Activated CD4-positive, alpha-beta T cell treated with anti-CD3 and anti-CD28 coated beads for 48 hours (primary cell): ENCODE measurements around the gene CNOT1.

Source experiments
- DNase-seq: peaks from one replicate; pipeline ENCODE4 v3.0.0-alpha.2; 2020

The CNOT1 gene

GRCh38 chr16:58515125-58515870 is 114.3 kb downstream of the CNOT1 start, which contains the start of gene SETD6:
Gene SETD6 (plus strand): TSS chr16:58515517. CDS start chr16:58515538, 21 bp downstream.
- peak; percentile 83 for DNase-seq

DNA sequence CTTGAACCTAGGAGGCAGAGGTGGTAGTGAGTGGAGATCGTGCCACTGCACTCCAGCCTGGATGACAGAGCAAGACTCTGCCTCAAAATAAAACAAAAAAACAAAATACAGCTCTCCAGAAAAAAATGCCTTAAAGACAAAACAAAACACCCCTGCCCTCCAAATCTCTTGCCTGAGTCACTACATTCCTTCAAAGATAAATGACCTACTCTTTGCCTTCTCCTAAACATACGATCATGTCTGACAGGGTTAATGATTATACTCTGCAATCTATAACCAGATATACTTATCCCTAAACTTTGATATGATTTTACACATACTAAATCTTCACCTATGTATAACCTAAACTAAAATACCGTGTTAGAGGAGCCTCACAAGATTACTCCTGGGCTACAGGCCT is 115.8 kb downstream of the CNOT1 start:
- DNase-seq, result no peak

DNA sequence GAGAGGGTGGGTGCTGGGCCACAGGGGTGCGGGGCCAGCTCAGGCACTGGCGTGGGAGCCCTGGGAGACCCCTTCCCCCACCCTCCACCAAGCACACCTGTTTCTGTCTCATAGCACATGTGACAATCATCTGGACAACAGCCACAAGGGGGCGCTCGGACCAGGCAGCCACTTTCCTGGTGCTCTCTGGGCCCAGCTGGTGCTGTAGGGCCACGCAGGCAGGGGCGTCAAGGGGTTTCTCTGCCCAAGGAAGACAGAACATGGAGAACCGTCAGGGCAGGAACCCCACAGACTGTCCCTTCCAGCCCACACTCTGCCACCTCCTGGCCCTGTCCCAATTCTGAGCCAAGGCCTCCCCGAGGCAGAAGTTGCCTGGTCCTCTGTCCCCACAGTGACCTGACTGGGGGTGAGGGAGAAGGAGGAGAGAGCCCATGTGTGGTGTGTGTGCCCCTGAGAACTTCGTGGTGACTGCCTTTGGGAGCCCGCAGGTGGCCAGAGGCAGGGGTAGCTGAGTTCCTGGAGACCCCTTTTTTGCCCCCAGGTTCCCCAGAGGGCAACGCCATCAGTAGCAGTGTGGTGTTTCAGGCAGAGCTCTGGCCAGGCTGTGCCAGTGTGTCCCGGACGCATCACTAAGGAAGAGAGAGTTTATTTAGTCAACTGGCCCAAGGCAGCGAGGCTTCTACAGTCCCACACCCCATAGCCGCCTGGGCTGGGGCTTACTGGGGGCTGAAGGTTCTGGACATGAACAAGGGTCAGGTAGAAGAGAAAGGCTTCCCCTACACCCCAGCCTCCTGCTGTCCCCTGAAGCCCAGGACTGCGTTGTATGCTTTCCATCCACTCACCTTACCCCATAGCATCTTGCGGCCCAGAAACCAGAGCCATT is 117.5 kb downstream of the CNOT1 start:
- peak; percentile 91 for DNase-seq

DNA sequence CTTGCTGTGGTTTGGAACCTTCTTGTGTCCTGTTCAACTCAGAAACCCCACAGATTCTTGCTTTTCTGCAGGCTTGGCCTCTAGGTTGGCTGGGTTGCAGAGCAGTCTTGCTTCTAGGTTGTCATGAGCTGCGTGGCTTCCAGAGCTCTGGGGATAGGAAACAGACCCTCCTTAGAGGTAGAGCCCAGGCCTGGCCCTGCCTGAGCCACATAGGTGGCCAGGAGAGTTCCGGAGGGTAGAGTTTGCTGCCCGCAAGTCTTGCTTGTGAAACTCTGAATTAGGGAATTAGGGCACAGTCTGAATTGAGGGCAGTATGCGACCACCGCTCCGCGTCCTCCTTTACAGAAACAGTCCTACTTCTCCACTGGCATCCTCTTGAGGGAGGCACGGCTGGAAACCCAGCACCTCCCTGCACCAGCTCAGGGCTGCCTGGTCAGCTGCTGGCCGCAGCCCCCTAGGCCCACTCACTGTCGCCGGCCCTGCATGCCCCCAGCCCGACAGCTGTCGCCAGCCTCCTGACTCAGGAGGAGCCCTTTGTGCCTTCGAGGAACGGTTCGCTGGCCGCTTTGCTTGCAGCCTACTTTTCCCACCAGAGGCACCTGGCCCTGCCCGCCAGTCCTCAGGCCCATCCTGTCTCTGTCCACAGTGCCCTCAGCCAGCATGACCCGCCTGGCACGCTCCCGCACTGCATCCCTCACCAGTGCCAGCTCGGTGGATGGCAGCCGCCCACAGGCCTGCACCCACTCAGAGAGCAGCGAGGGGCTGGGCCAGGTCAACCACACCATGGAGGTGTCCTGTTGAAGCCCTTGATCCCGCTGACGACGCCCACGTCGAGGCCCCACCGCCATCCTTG is 118.6 kb downstream of the CNOT1 start:
- no peak for DNase-seq

- DNase-seq, result no peak
Measured at GRCh38 chr16:58510097-58510775, 119.4 kb downstream of the CNOT1 start.

GRCh38 chr16:58509256-58510096 is 120.2 kb downstream of the CNOT1 start:
- no peak for DNase-seq

DNA sequence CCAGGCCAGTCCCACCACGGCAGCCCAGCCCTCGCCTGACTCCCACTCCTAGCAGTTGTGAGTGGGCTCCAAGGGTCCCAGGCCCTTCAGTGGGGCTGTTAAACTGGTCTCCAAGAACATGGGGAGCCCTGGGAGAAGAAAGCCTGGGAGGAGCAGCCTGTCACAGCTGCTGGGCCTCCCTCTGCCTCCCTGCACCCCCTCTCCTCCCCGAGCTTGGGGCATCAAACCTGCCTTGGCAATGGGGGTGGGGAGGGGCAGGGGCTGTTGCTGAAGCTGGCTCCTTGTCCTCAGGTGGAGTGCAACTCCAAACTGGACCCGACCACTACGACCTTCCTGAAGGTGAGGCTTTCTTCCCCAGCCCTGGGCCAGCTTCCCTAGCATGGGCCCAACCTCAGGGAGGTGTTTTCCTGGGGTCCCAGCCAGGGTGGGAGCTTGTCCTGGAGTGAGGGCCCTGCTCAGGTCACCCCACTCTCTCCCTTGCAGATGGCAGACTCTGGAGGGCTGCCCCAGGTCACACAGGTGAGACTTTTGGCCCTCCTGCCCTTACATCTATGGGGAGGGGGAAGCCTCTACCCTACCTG is 120.9 kb downstream of the CNOT1 start:
- DNase-seq, result no peak

- no peak for DNase-seq
Measured at GRCh38 chr16:58507963-58508670, 121.5 kb downstream of the CNOT1 start.

DNA sequence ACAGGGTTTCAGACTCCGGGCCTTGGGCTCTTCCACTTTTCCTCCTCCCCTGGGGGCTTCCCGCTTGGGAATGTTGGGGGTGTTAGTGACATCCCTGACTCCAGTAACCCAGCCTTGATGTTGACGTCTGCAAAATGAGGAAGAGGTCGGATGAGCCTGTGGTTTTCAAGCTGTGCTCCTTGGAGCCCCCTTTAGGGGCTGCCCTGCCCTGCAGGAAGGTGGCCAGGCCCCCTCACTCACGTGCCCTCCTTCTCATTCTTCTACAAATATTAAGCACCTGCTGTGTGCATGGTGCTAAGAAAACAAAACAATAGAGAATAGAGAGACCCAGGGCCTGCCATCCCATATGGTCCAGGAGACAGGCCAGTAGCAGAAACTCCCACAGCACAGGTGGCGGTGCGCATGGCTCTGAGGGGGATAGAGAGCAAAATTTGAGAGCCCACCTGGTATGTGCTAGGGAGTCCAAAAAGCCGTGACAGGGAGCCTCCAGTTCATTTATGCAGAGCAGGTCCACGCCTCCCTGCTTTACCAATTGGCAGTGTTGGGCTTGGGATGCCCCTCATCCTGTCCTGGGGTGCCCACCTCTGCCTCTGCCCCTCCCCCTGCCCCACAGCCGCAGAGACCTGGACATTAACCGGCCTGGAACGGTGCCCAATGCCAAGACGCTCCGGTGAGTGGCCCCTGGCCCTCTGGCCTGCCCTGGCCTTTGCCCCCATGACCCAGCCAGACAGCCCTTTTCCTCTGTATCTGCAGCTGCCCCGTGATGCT is 122.2 kb downstream of the CNOT1 start:
- no peak for DNase-seq

DNA sequence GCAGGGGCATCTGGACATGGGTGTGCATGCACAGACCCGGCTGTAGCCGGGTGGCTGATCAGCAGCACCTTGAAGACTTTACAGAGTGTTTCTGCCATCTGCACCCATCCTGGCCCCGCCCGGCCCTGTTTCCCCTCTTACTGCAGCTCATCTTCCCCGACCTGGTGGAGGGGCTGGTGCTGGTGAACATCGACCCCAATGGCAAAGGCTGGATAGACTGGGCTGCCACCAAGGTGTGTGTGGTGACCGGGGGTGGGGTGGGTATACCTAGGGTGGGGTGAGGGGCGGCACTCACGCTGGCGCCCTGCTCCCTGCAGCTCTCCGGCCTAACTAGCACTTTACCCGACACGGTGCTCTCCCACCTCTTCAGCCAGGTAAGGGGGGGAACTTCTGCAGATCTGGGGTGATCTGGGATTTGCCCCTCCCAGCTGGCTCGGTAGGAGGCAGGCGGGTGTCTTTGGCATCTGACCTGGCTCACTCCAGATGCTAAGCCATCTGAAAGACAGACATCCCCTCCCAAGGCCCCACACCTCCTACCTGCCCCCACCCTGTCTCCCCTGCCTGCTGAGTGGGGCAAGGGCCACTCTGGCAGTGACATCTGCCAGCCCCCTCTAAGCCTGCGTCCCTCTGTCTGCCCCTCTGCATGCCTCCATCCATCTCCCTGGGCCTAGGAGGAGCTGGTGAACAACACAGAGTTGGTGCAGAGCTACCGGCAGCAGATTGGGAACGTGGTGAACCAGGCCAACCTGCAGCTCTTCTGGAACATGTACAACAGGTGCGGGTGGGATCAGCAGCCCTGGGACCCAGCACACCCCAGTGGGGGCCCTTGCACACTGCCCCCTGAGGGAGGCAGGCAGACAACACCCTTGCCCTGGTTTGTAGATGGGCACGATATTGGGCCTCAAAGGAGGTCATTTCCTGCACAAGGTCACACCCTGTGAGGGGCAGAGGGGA is 123.1 kb downstream of the CNOT1 start:
- DNase-seq, result no peak

DNA sequence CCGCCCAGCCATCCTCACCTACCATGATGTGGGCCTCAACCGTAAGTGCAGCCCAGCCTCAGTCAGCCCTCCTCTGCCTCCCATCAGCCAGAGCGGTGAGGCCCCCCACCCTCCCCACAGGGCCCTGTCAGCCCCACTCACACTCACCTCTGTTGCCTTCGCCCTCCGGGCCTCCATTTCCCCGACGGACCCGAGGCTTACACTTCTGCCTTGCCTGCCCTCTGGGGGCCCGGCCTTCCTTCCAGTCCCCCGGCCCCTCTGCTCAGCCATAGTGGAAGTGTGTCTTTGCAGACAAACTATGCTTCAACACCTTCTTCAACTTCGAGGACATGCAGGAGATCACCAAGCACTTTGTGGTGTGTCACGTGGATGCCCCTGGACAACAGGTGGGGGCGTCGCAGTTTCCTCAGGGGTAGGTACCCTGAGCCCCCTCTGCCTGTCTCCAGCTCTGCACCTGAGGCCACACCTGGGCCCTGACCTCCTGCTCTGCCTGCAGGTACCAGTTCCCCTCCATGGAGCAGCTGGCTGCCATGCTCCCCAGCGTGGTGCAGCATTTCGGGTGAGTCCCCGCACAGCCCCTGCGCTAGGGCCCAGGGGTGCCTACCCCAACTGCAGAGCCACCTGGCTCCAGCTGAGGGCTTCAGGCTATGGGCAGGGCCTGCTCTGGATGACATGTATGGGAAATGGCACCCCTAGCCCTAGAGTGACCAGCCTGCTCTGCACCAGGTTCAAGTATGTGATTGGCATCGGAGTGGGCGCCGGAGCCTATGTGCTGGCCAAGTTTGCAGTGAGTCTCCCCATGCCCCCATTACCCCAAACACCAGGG is 125.5 kb downstream of the CNOT1 start:
- DNase-seq, result no peak

GRCh38 chr16:58503166-58503862 is 126.3 kb downstream of the CNOT1 start:
- DNase-seq, result no peak

- DNase-seq, result no peak
Measured at GRCh38 chr16:58502217-58502921, 127.3 kb downstream of the CNOT1 start.

DNA sequence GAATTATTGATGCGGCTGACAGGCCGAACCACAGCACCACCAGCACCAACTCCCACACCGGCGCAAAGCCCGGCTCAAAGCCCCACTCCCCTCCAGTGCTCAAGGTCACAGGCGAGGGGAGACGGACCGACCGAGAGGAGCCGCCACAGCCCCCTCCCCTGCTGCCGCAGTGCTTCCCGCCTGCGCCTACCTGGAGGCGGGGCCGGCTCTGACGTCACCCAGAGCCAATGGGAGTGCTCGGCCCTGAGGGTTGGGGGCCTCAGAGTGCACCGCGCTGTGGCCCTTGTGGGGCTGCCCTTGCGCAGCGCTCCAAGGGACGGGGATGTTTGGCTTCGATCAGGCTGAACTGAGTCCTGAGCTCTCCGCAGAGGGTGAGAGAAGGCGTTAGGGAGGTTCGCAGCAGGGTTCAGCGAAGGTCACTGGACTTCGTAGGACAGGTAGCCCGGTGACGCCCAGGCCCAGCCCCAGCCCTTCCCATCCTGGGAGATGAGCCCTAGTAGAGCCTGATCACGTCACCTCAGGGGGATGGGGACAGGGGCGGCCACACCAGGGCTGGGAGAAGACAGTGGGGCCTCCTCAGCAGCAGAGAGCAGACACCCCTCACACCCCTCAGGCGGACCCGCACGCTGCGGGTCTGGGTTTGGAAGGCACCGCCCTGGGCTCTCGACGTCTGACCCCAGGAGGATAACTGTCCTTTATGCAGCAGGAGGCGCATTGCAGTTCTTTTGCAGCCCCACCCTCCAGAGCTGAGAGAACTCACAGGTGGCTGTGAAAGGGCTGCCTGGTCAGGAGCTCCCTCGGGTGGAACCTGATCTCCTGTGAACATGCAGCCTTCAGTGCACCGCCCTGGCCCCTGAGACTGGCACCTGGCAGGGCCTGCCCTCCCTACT is 128.1 kb downstream of the CNOT1 start:
- DNase-seq, result peak; percentile 54
